Measurements from ENCODE around the gene UBE2V1. TPM values are rescaled to one million over a fixed set of nuclear protein-coding genes. Genes with fewer than 3 reads are reported as not detected.

UBE2V1 gene
- total and polyA plus RNA-seq, 2 of the 13 experiments (the other 11 are each of a cell fraction or from before 2014, with no cell fraction given): 81.3 to 132 TPM

DNA sequence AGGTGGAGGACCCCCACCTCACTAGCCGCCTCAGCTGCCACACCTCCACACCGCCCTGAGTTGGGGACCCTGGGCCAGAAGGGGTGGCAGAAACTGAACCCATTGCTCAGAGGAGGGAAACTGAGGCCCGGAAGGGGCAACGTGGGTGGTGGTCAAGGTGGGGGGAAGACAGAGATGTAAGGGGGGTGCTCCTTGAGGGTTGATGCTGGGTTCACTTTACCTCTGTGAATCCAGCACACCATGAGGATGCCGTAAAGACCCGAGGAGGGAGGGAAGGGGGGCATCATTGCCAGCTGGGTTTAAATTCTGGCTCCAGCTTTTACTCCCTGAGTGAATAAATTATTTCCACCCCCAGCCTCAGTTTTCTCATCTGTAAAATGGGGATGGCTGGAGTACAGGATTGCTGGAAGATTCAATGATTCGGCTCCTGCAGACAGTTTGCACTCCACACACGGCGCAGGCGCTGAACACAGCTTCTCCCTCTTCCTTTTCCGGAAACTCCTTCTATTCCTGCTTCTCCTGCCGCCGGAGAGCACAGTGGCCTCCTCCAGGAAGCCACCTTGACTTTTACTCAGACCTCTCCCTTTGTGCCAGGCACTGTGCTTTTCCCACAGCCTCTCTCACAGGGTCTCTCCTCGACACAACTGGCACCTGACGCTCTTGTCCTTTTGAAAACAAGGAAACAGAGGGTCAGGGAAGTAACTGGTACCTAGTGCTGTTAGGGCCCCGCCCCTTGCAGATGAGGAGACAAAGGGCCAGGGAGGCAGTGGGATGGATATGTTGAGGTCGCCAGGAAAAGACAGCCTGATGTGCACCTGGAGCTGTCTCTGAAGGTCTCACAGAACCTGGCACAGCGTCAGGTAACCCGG is 59.4 kb downstream of the UBE2V1 start (continued):
- TF ChIP-seq, protein P1, sequence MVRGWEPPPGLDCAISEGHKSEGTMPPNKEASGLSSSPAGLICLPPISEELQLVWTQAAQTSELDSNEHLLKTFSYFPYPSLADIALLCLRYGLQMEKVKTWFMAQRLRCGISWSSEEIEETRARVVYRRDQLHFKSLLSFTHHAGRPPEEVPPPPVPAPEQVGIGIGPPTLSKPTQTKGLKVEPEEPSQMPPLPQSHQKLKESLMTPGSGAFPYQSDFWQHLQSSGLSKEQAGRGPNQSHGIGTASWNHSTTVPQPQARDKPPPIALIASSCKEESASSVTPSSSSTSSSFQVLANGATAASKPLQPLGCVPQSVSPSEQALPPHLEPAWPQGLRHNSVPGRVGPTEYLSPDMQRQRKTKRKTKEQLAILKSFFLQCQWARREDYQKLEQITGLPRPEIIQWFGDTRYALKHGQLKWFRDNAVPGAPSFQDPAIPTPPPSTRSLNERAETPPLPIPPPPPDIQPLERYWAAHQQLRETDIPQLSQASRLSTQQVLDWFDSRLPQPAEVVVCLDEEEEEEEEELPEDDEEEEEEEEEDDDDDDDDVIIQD (CRISPR knock-in tag; IDR thresholded peaks at IDR 0.05; ENCODE audit: low read depth): no peak
- TF ChIP-seq ZNF775 (CRISPR knock-in tag; IDR thresholded peaks at IDR 0.05; ENCODE audit: borderline replicate concordance): no peak
- no peak for TF ChIP-seq SUZ12 (IDR thresholded peaks at IDR 0.05; ENCODE audit: low read depth, low read length)
- no peak; the same call in 1 of the 2 replicates for TF ChIP-seq NR2F2 (IDR thresholded peaks at IDR 0.05; ENCODE audit: borderline replicate concordance, low read depth)
- no peak for TF ChIP-seq FOSL2 (CRISPR knock-in tag; IDR thresholded peaks at IDR 0.05)
- TF ChIP-seq BHLHE40 (IDR thresholded peaks at IDR 0.05; ENCODE audit: low read length): no peak
- TF ChIP-seq KDM1A (CRISPR knock-in tag; IDR thresholded peaks at IDR 0.05): 0 out of 2 replicates have a peak, but pooled peaks have one; percentile 30
- TF ChIP-seq, protein P2, sequence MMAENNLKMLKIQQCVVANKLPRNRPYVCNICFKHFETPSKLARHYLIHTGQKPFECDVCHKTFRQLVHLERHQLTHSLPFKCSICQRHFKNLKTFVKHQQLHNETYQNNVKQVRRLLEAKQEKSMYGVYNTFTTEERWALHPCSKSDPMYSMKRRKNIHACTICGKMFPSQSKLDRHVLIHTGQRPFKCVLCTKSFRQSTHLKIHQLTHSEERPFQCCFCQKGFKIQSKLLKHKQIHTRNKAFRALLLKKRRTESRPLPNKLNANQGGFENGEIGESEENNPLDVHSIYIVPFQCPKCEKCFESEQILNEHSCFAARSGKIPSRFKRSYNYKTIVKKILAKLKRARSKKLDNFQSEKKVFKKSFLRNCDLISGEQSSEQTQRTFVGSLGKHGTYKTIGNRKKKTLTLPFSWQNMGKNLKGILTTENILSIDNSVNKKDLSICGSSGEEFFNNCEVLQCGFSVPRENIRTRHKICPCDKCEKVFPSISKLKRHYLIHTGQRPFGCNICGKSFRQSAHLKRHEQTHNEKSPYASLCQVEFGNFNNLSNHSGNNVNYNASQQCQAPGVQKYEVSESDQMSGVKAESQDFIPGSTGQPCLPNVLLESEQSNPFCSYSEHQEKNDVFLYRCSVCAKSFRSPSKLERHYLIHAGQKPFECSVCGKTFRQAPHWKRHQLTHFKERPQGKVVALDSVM (CRISPR knock-in tag; IDR thresholded peaks at IDR 0.05): no peak
